GM21529 (cell line): Measurements from ENCODE around the gene PTGDR2.
A peak's percentile ranks its signal among the peaks of the same experiment; 100 is the strongest.
"Not testable (repeated sequence)": the region's sequence is repeated elsewhere in the genome, so short reads cannot be mapped to it uniquely, and the experiment has no call there.

ENCODE experiments used
- ATAC-seq: cut with Tn5 transposase; IDR thresholded peaks from one replicate; pipeline ENCODE4 v1.9.1; 2021; ENCODE audit not compliant: unreplicated experiment

Gene PTGDR2

DNA sequence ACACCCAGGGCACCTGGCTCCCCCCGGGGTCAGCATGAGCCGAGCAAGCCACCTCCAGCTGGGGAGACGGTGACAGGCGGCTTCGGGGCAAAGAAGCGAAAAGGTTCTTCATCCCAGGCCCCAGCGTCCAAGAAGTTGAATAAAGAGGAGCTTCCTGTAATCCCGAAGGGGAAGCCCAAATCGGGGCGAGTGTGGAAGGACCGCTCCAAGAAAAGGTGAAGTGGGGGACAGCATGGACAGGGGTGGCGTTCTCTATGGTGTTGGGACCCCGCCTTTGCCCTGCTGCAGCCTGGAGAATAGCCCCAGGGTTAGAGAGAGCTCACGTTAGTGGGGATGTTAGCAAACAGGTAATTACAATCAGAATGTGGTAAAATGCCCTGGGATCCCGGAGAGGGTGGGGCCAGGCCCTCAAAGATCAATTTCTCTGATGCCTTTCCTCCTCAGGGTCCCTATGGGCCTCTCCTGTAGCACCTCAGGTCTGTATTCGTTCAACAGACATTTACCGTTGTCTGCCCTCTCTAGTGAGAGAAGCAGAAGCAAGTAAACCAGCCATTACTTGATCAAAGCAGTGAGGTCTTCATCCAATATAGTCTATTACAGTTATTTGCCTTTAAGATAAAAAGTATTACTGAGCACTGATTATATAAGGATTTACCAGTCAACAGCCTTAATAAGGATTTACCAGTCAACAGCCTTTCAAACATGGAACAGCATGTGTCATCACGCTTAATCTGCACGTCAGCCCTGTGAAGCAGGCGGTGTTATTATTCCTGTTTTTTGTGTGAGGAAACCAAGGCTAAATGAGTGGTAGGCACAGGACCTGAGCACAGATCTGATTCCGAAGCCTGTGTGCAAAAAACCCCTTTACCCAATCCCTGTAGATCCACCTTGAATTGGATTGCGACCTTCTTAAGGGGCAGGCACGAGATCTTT, 12.8 kb downstream of the PTGDR2 start:
- no peak for ATAC-seq

DNA sequence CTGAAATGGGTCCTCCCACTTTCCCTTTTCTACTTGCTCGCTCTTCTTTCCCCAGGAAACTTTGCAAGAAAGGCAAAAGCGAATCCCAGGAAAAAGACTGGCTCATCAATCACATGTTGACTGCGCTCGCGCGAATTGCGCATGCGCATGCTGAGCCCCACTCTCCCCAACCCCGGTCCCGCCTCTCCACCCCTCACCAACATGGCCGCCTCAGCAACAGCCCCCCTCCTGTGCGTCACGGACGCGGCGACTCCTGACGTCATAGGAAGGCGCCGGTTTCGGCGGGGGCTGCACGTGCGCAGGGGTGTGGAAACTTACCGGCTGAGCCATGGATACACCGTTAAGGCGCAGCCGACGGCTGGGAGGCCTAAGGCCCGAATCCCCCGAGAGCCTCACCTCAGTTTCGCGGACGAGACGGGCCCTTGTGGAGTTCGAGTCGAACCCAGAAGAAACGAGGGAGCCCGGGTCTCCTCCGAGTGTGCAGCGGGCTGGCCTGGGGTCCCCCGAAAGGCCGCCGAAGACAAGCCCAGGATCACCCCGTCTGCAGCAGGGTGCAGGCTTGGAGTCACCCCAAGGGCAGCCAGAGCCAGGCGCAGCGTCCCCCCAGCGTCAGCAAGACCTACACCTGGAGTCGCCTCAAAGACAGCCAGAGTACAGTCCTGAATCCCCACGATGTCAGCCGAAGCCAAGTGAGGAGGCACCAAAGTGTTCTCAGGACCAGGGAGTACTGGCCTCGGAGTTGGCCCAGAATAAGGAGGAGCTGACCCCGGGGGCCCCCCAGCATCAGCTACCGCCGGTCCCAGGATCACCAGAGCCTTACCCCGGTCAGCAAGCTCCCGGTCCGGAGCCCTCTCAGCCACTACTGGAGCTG, 13.7 kb downstream of the PTGDR2 start, which contains the start of gene CCDC86:
Gene CCDC86 (plus strand): TSS at position 317 of the 871 bp plus-strand sequence. CDS start 12 bp downstream, at position 329.
- ATAC-seq = peak; percentile 69

DNA sequence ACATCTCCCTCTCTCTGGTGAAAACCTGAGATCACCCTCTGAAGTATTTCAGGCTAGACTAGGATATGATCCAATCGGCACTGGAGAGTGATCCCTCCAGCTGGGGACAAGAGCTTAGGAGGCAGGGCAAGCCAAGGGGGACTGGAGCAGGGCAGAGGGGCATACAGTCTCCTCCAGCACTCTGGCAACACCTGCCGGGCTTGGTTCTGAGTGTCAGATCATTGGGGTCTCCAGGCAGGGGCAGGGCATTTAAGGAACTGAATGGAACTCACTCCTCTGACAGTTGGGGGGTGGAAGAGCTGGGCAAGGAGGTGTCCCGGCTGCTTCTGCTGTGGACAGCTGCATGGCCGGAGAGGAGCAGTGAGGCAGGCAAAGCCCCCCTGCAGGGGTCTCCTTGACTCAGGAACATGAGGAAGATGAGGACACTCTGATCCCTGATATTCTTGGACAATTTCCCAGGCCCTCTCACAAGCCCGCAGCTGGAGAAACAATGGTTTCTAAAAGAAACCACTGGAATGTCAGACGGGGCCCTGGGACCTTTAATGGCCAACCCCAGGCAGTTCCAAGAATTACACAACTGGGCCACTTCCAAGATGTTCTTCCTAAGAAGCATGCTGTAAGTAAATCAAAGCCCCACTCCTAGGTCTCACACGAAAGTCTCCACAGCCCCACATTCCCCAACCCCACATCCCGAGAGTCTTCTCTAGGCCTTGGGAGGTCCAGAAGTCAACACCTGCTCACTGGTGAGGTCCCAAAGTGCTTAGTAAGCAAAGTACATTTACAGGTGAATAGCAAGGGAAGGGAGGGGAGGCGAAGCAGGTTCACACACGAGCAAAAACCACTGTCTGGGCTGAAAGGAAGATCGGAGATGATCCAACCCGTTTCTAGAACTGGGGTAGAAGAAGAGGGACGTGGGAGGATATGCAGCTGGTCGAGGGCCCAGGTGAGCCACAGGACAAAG, 15.0 kb downstream of the PTGDR2 start:
- no peak for ATAC-seq

DNA sequence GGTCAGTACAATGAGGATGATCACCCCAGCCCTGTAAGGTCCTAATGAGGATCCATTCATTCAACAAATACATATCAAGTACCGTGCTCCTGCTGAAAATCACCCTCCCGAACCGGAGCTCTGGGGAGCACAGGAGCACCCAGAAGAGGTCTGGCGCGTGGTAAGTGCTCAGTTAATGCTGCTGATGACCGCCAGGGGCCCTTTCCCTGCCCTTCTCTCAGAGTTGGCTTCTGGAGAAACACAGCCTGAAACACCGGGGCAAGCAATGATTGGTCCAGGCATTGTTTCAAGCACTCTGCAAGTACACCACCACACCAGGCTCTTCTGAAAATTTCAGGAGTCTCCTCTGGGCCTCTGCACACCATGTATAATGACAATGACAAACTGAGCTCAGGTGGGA, 17.6 kb downstream of the PTGDR2 start:
- ATAC-seq = no peak

DNA sequence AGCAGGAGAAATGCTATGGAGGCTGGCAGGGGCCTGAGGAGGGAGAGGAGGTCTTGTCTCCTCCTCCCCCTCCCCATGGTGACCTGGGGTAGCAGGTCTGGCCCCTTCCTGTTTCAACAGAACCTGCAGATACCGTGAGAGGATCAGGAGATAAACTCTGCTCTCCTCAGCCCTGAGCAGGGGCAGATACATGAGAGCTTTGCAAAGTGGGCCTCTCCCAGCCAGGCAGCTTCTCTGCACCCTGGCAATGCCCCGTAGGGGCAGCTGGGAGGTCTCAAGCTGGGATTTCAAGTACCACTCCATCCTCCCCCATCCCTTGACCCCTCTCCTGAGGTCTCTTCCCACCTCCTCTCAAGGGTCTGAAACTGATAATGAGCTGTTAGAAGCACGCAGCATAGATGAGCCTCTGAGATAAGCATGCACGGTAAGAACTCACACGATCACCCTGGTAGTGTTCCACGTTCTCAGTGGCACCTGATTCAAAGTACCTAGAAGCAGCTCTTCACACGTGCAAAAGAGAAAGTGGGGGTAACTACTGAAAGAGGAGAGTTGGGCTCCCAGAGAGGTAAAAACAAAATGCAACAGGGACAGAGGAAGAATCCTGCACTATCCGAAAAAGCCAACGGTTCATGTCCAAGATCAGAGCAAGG, 18.8 kb downstream of the PTGDR2 start:
- ATAC-seq = no peak

DNA sequence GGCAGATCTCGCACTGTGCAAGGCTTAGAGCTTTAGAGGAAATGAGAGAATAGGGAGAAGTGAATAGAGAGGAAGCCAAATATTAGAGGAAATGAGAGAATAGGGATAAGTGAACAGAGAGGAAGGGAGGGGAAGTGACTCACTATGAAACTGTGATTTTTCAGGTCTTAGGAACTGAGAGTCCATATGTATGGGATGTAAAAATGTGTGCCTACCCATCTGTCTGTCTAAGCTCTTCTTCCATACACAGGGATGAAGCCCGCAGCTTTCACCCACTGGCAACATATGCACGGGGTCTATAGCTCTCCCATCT, 20.3 kb downstream of the PTGDR2 start:
- no peak for ATAC-seq

DNA sequence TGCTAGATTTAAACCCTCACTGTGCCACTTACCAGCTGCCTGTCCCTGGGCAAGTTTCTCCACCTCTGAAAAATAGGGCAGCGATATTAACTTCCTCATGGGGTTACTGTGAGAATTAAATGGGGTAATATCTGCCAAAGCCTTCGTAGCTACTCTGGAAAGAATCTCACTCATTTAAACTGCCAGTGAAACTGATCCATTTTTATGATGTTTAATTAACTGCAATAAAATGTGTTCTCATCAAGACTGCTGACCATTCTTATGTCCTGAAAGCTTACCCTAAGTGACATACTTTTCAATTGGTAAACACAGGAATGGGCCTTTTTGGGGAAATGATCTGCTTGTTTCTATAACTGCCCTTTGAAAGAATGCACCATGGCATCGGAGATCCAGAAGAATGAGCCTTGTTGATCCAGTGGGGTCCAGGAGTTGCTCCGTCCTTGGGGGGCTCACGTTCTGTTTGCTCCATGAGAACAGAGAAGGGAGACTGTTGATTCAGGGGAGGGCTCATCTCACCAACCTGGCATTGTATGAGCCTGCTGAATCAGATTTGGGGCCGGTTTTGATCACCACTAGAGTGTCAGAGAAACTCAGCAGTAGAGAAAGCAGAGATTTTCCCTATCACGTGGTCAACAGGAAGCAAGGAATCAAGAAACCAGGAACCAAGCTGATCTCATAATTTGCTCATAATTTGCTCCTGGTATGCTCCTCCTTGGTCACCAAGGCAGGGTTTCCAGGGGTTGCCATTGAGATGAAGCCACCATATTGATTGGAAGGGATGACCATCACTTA, 20.8 kb downstream of the PTGDR2 start:
- no peak for ATAC-seq

DNA sequence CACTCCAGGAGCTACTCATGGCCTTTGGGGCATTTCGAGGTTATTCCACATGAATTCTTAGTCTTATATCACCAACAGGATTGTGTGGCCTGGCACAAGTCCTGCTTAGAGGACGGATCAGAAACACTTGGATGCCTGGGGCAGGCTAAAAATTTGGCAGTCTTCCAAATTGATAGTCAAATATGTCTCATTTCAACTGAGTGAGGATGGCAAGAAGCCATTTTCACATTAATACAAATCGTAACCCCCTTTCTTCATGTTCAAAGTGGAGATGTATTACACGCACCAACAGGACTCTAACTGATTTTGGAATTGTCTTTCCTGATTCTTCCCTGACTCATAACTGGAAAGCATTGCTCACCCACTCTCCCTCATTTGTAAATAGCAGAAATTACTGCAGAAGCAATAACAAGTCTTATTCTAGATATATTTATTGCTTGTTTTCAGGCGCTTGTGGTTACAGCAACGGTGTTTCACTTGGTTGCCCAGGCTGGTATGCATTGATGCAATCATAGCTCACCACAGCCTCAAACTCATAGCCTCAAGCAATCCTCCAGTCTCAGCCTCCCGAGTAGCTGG, 24.2 kb downstream of the PTGDR2 start:
- no peak for ATAC-seq

DNA sequence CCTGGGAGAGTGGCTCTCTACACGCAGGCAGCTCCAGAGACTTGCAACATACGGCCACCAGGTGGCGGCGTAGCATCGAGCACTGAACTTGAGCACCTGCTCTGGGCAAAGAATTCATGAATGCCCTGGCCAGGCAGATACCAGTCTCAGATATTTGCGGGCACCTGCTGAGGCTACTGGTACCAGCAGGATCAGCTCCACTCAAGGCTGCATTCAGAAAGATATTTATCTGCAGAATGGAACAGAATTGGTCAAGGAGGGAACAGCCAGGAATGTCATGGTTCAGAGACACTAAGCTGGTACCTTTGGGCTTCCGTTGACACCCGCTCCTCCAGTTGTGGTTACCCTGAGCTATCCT, 24.6 kb downstream of the PTGDR2 start:
- ATAC-seq = peak; percentile 79

DNA sequence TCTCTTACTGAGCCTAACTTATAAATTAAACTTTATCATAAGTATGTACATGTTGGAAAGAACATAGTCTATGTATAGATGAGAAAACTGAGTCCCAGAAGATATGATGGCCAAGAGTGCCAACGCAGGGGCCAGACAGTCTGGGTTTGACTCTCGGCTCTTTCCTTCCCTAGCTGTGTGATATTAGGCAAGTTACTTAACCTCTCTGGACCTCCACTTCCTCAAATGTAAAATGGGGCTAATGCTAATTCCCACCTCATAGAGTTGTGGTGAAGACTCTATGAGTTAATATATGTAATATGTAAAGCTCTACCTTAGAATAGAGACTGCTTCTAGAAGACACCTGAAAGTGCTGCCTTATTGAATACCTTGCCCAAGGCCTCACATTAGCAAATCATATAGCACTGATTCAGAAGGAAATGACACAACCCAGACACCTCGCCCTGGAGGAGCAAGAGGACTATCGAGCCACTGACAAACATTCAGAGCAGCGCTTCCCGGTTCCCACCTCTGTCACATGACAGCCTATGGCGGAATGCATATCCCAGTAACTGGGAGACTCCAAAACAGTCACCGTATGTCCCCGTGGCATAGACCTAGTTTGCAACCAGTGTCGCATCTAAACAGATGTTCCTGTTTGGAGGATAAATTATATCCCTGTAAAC, 25.1 kb downstream of the PTGDR2 start:
- peak; percentile 22 for ATAC-seq

DNA sequence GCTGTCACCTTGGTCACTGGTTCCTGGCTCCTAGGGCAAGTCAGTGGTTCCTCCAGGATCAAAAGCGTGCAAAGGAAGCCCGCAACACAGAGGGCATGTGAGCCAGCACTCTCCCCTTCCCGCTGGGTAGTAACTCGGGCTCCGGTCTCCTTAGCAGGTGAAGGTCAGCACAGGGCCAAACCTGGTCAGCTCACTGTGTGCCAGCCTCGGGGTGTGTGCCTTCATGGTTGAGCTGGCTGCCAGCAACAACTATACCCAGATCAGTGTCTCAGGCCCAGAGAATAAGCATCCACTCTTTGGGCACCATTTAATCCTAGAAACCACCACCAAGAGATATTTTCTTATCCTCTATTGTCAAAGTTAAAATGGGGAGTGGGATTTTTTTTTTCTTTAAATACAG, 30.0 kb downstream of the PTGDR2 start:
- no peak for ATAC-seq

DNA sequence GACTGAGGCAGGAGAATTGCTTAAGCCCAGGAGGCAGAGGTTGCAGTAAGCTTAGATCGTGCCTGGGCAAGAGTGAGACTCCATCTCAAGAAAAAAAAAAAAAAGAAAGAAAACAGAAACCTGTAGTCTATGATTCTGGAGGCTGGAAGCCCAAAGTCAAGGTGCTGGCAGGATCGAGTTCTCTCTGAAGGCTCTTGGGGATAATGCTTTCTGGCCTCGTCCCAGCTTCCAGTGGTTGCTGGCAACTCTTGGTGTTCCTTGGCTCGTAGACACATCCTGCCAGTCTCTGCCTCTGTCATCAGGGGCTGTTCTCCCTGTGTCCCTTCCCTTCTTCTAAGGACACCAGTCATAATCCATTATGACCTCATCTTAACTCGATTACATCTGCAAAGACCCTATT, 30.6 kb downstream of the PTGDR2 start:
- no peak for ATAC-seq

DNA sequence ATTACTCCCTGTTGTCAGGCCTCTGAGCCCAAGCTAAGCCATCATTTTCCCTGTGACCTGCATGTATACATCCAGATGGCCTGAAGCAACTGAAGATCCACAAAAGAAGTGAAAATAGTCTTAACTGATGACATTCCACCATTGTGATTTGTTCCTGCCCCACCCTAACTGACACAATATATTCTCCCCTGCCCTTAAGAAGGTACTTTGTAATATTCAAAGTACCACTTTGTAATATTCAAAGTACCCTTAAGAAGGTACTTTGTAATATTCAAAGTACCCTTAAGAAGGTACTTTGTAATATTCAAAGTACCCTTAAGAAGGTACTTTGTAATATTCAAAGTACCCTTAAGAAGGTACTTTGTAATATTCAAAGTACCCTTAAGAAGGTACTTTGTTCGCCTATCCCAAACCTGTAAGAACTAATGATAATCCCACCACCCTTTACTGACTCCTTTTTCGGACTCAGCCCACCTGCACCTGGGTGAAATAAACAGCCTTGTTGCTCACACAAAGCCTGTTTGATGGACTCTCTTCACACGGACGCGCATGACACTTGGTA, 31.9 kb downstream of the PTGDR2 start:
- not testable (repeated sequence) for ATAC-seq

DNA sequence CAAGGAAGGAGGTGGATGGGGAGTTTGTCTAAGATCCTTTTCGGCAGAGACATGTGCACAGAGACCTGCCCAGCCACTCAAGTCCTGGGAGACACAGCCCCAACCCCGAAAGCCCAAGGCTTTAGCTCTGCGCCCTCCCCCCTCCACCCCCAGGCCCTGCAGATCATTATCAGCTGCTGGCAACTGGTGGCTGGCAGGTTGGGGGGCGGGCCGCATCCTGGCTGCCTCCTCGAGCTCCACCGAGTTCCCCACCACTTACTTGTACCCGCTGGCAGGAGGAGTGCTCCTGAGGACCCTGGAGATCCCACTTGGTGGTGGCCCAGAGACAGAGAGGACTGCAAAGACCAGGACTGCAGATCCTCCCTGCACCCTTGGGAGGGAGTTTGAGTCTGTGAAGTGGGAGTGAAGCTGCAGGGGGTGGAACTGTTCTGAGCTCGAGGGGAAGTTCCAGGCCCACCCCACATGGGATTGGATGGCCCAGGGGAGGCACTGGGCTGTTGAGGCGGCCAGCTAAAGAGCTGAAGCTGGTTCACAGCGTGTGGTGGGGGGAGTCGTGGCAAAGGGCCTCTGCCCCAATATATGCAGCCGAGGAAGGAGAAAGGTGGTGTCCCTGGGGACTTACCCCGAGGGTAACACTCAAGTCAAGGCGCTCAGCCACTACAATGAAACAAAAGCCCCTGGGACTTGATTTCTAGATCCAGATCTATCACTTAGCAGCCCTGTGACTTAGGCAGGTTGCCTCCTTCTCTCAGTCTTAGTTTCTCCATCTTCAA, 33.7 kb downstream of the PTGDR2 start:
- no peak for ATAC-seq

DNA sequence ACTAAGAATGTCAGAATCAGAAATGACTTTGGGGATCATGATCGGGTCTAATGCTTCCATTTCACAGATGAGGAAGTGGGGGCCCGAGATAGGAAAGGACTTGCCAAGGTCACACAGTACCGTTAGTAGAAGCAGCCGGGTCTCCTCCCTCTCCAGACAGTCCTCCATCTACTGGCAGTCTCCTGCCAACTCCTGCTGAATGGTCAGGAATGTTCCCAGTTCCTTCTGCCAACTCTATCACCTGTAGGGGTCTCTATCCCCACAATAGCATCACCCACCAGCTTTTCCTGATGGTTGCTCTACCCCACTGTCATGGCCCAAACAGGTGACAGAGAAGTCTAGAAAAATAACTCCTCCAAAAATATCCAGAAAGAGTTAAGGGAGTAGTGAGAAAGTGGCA, 37.7 kb downstream of the PTGDR2 start:
- ATAC-seq = no peak

DNA sequence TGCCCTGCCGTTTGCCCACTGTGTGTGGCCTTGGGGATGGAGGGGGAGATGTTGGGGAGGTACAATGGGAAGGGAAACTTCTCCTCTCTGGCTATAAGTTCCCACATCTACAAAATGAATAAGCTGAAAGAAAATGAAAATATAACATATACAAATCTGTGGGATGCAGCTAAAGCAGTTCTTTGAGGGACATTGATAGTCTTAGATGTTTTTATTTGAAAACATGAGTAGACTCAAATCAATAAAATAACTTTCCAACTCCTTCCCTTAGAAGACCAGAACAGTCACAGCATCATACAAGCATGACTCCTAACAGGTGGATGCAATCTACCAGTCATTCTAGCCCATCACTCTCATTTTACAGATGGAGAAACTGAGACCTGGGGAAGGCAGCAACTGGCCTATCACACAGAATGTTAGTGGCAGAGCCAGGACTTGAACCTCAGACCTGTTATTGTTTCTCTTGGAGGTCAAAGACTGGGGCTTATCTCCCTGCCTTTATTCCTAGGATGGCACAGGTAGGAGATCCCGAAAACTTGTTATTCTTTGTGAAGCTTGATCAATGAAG, 39.1 kb downstream of the PTGDR2 start:
- ATAC-seq = no peak

DNA sequence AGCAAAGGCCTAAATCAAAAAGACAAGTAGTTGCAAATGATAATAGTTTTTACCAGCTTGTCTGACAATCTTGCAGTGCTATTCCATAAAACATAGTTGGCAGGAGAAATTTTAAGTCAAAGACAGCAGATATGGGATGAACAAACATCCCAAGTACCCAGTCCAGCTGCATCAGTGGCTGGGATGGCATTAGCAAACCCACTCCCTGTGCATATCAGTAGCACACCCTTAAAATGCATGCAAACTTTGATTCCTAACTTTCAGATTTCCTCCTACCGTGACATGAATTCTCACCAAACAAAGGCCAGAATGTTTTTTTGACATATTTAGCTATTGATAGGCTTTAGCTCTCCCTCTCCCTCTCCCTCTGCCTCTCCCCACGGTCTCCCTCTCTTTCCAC, 41.6 kb downstream of the PTGDR2 start:
- no peak for ATAC-seq
